ENCODE data around the gene MAPK11. TPM values are rescaled to one million over a fixed set of nuclear protein-coding genes. Genes with fewer than 3 reads are reported as not detected.

MAPK11 gene
- total and polyA plus RNA-seq, 9 of the 15 experiments (the other 6 are each of a cell fraction or from before 2014, with no cell fraction given), result 0.06 to 14.6 (median 5.3) TPM

GRCh38 chr22:50244420-50245213 lies 25.6 kb downstream of the MAPK11 start, which contains the start of gene TUBGCP6 (continued):
- TF ChIP-seq, protein P1, sequence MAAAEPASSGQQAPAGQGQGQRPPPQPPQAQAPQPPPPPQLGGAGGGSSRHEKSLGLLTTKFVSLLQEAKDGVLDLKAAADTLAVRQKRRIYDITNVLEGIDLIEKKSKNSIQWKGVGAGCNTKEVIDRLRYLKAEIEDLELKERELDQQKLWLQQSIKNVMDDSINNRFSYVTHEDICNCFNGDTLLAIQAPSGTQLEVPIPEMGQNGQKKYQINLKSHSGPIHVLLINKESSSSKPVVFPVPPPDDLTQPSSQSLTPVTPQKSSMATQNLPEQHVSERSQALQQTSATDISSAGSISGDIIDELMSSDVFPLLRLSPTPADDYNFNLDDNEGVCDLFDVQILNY (CRISPR knock-in tag; IDR thresholded peaks at IDR 0.05), result no peak
- TF ChIP-seq TAF15 (IDR thresholded peaks at IDR 0.05; ENCODE audit: low read depth, low read length), result no peak
- no peak for TF ChIP-seq ZNF764 (CRISPR knock-in tag; IDR thresholded peaks at IDR 0.05; ENCODE audit: low read depth)
- no peak for TF ChIP-seq CBX3 (IDR thresholded peaks at IDR 0.05; ENCODE audit: borderline replicate concordance in 1 of 2, low read length in 2 of 2)
- no peak for TF ChIP-seq MCM5 (IDR thresholded peaks at IDR 0.05; ENCODE audit: low read depth)
- no peak for TF ChIP-seq MEIS2 (IDR thresholded peaks at IDR 0.05; ENCODE audit: partially characterized antibody)
- TF ChIP-seq TFAP4 (CRISPR knock-in tag; IDR thresholded peaks at IDR 0.05; ENCODE audit: borderline replicate concordance), result peak; percentile 66; the same call in 1 of the 2 replicates
- TF ChIP-seq KDM4B (IDR thresholded peaks at IDR 0.05; ENCODE audit: borderline replicate concordance in 2 of 2, low read depth in 1 of 2), result no peak
- TF ChIP-seq ADNP (tag; IDR thresholded peaks at IDR 0.05), result no peak
- TF ChIP-seq, protein P2, sequence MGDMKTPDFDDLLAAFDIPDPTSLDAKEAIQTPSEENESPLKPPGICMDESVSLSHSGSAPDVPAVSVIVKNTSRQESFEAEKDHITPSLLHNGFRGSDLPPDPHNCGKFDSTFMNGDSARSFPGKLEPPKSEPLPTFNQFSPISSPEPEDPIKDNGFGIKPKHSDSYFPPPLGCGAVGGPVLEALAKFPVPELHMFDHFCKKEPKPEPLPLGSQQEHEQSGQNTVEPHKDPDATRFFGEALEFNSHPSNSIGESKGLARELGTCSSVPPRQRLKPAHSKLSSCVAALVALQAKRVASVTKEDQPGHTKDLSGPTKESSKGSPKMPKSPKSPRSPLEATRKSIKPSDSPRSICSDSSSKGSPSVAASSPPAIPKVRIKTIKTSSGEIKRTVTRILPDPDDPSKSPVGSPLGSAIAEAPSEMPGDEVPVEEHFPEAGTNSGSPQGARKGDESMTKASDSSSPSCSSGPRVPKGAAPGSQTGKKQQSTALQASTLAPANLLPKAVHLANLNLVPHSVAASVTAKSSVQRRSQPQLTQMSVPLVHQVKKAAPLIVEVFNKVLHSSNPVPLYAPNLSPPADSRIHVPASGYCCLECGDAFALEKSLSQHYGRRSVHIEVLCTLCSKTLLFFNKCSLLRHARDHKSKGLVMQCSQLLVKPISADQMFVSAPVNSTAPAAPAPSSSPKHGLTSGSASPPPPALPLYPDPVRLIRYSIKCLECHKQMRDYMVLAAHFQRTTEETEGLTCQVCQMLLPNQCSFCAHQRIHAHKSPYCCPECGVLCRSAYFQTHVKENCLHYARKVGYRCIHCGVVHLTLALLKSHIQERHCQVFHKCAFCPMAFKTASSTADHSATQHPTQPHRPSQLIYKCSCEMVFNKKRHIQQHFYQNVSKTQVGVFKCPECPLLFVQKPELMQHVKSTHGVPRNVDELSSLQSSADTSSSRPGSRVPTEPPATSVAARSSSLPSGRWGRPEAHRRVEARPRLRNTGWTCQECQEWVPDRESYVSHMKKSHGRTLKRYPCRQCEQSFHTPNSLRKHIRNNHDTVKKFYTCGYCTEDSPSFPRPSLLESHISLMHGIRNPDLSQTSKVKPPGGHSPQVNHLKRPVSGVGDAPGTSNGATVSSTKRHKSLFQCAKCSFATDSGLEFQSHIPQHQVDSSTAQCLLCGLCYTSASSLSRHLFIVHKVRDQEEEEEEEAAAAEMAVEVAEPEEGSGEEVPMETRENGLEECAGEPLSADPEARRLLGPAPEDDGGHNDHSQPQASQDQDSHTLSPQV (IDR thresholded peaks at IDR 0.05), result no peak
- peak; percentile 92 for TF ChIP-seq SIN3B (IDR thresholded peaks at IDR 0.05; ENCODE audit: low read depth)
- no peak for TF ChIP-seq BCOR (IDR thresholded peaks at IDR 0.05)
- no peak for TF ChIP-seq ZC3H4 (CRISPR knock-in tag; IDR thresholded peaks at IDR 0.05; ENCODE audit: borderline replicate concordance)
- TF ChIP-seq SMARCA4 (IDR thresholded peaks at IDR 0.05), result no peak
- peak; percentile 61; the same call in 1 of the 2 replicates for TF ChIP-seq NKRF (IDR thresholded peaks at IDR 0.05; ENCODE audit: borderline replicate concordance)
- TF ChIP-seq JUNB (CRISPR knock-in tag; conservative IDR thresholded peaks at IDR 0.05), result no peak
- TF ChIP-seq CC2D1A (IDR thresholded peaks at IDR 0.05), result no peak
- TF ChIP-seq EP400 (IDR thresholded peaks at IDR 0.05), result peak; percentile 90
- no peak for TF ChIP-seq CBFA2T3 (IDR thresholded peaks at IDR 0.05)
- no peak for TF ChIP-seq ZNF766 (CRISPR knock-in tag; conservative IDR thresholded peaks at IDR 0.05)

All from K562 (cell line).